Keratinocyte (primary cell): Measurements from ENCODE around the gene MIB2. TPM values are rescaled to one million over a fixed set of nuclear protein-coding genes. Genes with fewer than 3 reads are reported as not detected.

Experiments
- DNase-seq: peaks from one replicate; pipeline ENCODE4 v3.0.0-alpha.2; 2011; ENCODE audit warnings: low read depth, missing footprints, low spot score
- FAIRE-seq: peaks from 2 replicates; lab custom pipeline; 2011; peaks lifted over from hg19 to GRCh38; lab: Jason Lieb, UNC
- H2AFZ ChIP-seq: 2 replicates; pipeline ENCODE4 v1.6.0; 2012; ENCODE audit warnings: low read length, control low read depth, inconsistent platforms; ENCODE audit not compliant: control insufficient read depth
- H3K27ac ChIP-seq: 2 replicates; pipeline ENCODE4 v1.5.1; 2011; ENCODE audit warnings: low read length; ENCODE audit not compliant: control insufficient read depth, insufficient read depth
- H3K27me3 ChIP-seq: 3 replicates; pipeline ENCODE4 v1.6.0; 2011; ENCODE audit warnings: low read length; ENCODE audit not compliant: control insufficient read depth, insufficient read depth; ENCODE audit errors: extremely low read depth
- H3K36me3 ChIP-seq, 2 experiments: 2 replicates in 1 of 2; 3 replicates in 1 of 2; pipeline ENCODE4 v1.5.1; 2011; ENCODE audit warnings: low read length in 2 of 2, mild to moderate bottlenecking in 1 of 2; ENCODE audit not compliant: control insufficient read depth in 2 of 2, insufficient read depth in 2 of 2; ENCODE audit errors: extremely low read depth in 1 of 2
- H3K4me1 ChIP-seq: 3 replicates; pipeline ENCODE4 v1.5.1; 2011; ENCODE audit warnings: low read length; ENCODE audit not compliant: control insufficient read depth, insufficient read depth; ENCODE audit errors: extremely low read depth
- H3K4me2 ChIP-seq: 3 replicates; pipeline ENCODE4 v1.6.0; 2011; ENCODE audit warnings: low read depth, low read length; ENCODE audit not compliant: control insufficient read depth, insufficient read depth; ENCODE audit errors: extremely low read depth
- H3K4me3 ChIP-seq, 3 experiments: fragments of 200-600 bp in 1 of 3; sonication (generic) in 1 of 3; 2 replicates in 2 of 3; 3 replicates in 1 of 3; pipeline ENCODE4 v1.5.1; 2011 to 2016; ENCODE audit warnings: low read length in 3 of 3, mild to moderate bottlenecking in 3 of 3, control low read depth in 2 of 3, inconsistent platforms in 1 of 3, low read depth in 1 of 3, mixed read lengths in 1 of 3, mixed run types in 1 of 3, moderate library complexity in 1 of 3; ENCODE audit not compliant: control insufficient read depth in 2 of 3, insufficient read depth in 2 of 3; ENCODE audit errors: extremely low read depth in 1 of 3
- H3K79me2 ChIP-seq: 2 replicates; pipeline ENCODE4 v1.6.0; 2012; ENCODE audit warnings: low read length; ENCODE audit not compliant: control insufficient read depth, insufficient read depth
- H3K9ac ChIP-seq: 3 replicates; pipeline ENCODE4 v1.6.0; 2011; ENCODE audit warnings: low read length; ENCODE audit not compliant: control insufficient read depth, insufficient read depth; ENCODE audit errors: extremely low read depth
- H3K9me1 ChIP-seq: 3 replicates; pipeline ENCODE4 v1.6.0; 2011; ENCODE audit warnings: low read length; ENCODE audit not compliant: control insufficient read depth, insufficient read depth; ENCODE audit errors: extremely low read depth
- H3K9me3 ChIP-seq: 2 replicates; pipeline ENCODE4 v1.5.1; 2012; ENCODE audit warnings: low read depth, low read length; ENCODE audit not compliant: control insufficient read depth
- H4K20me1 ChIP-seq: 3 replicates; pipeline ENCODE4 v1.6.0; 2011; ENCODE audit warnings: low read length; ENCODE audit not compliant: control insufficient read depth, insufficient read depth; ENCODE audit errors: extremely low read depth
- EZH2 ChIP-seq: IDR thresholded peaks from one replicate; pipeline ENCODE4 v1.6.1; 2012; ENCODE audit warnings: inconsistent platforms, mild to moderate bottlenecking, low read length, moderate library complexity
- dilution Hi-C: fragments of 300-500 bp; cut with MboI; formaldehyde crosslinking; loops from one replicate; pipeline ENCODE4 v1.7.0; 2020; ENCODE audit warnings: low sequenced_read_pairs; ENCODE audit not compliant: extremely low pct_ligation_motif_present
- polyA plus RNA-seq, 5 experiments: library from polyadenylated mRNA; depleted of rRNA in 3 of 5; stranded (reverse) in 3 of 5; stranded (forward) in 1 of 5; unstranded in 1 of 5; fragments of >200 nt; gene quantifications; 1 replicate in 1 of 5; 2 replicates in 3 of 5; 3 replicates in 1 of 5; pipeline versions ENCODE4 v1.2.1 to v1.2.3, GENCODE V29; 2011 to 2012; ENCODE audit warnings: missing spikeins in 2 of 5, low read depth in 1 of 5, low replicate concordance in 1 of 5
- TF ChIP-seq, protein P1 (sequence below), 3 experiments: IDR thresholded peaks in 1 of 3; conservative IDR thresholded peaks in 1 of 3; optimal IDR thresholded peaks in 1 of 3; 2 replicates in 2 of 3; 3 replicates in 1 of 3; pipeline versions ENCODE3 to v1.5.1; 2011; ENCODE audit warnings: low read length in 3 of 3, mild to moderate bottlenecking in 3 of 3, moderate library complexity in 2 of 3, control low read depth in 1 of 3, inconsistent platforms in 1 of 3; ENCODE audit not compliant: insufficient read depth in 2 of 3; ENCODE audit errors: extremely low read depth in 1 of 3

MIB2 gene
- polyA plus RNA-seq, 1 donor (not counting 4 experiments of a cell fraction or from before 2014, with no cell fraction given) = 13.9 TPM

DNA sequence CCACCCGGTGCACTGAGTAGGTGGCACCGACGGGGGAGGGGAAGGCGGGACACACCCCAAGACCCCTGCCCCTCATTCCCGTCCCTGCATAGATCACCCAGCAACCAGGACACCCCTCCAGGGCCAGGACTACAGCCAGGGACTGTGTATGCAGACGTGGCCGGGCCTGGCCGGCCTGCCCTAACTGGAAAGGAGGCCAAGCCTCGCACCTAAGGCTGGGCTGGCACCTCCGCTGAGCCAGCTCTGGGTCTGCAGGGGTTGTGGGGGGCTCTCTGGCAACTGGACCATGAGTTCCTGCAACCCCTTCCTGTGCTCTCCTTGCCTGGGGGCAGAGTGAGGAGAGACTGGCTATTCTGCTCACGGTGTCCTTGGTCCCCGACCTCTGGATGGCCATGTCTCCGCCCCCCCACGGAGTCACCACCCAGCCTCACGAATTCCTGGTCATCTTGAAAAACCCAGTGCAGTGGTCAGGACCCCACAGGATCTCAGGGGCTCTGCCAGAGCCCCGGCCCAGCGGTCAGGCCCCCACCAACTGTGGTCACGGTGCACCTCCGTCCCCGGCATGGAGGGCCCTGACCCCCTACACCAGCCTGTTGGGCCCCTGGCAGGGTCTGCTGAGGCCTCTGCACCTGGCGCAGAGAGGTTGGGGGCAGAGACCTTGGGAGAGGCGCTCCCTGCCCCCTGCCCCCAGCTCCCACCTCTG, 14.3 kb upstream of the MIB2 start:
- Histone ChIP-seq H3K36me3 (no peaks in the 10 kb centered on the region), H3K4me1 (peaks cover 2% of the 10 kb centered on the region), H3K79me2 (no peaks in the 10 kb centered on the region), H3K27ac (no peak overlapping the region), H3K4me3 (peak overlapping the region in 1 of 3 experiments; percentile 39), H3K27me3 (peaks cover 21% of the 10 kb centered on the region), H4K20me1 (no peaks in the 10 kb centered on the region), H3K4me2 (peak overlapping the region; percentile 78), H3K9me3 (no peaks in the 10 kb centered on the region), H3K9me1 (no peaks in the 10 kb centered on the region), H3K9ac (no peak overlapping the region), H2AFZ (no peak overlapping the region)
- DNase-seq (no peak), FAIRE-seq (no peak)
- dilution Hi-C loops = no loop called here
- TF ChIP-seq, protein P1, sequence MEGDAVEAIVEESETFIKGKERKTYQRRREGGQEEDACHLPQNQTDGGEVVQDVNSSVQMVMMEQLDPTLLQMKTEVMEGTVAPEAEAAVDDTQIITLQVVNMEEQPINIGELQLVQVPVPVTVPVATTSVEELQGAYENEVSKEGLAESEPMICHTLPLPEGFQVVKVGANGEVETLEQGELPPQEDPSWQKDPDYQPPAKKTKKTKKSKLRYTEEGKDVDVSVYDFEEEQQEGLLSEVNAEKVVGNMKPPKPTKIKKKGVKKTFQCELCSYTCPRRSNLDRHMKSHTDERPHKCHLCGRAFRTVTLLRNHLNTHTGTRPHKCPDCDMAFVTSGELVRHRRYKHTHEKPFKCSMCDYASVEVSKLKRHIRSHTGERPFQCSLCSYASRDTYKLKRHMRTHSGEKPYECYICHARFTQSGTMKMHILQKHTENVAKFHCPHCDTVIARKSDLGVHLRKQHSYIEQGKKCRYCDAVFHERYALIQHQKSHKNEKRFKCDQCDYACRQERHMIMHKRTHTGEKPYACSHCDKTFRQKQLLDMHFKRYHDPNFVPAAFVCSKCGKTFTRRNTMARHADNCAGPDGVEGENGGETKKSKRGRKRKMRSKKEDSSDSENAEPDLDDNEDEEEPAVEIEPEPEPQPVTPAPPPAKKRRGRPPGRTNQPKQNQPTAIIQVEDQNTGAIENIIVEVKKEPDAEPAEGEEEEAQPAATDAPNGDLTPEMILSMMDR (optimal IDR thresholded peaks at IDR 0.05 in 1 of 3, IDR thresholded peaks at IDR 0.05 in 1 of 3, conservative IDR thresholded peaks at IDR 0.05 in 1 of 3; ENCODE audit: extremely low read depth in 1 of 3, insufficient read depth in 2 of 3, low read length in 3 of 3) = no peak
- TF ChIP-seq EZH2 = no peak

DNA sequence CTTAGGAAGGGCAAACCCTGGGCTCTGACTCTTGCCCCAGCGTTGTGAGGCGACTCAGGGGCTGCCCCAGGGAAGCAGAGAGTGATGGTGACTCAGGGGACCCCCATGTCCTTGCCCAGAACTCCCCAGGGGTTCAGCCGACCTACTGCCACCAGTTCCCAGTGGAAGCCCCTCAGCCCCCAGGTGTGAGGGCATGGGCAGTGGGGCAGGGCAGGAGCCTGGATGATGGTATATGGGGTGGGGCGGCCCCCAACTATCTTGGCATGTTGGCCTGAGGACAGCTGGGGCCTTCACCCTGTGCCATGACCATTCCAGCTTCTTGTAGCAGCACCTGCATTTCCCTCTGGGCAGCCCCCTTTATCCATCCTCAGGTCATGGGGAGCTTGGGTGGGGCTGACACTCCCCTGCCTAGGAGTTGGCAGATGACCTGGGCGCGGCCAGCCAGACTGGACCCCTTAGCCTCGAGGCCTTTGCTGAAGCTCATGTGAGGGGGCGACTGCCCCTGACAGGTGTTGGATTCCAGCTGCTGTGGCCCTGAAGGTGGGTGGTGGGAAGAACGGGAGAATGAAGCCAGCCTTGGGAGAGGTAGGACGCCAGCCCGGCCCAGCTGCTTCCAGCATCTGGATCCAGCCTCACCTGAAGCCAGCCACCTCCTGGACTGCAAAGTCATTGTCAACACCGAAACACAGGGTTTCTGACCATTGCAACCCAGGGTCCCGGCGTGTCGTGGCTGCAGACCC, 13.6 kb upstream of the MIB2 start:
- Histone ChIP-seq H3K27me3 (peaks cover 16% of the 10 kb centered on the region), H3K4me2 (no peak overlapping the region), H3K9me3 (no peaks in the 10 kb centered on the region), H3K27ac (no peak overlapping the region), H2AFZ (no peak overlapping the region), H3K79me2 (no peaks in the 10 kb centered on the region), H4K20me1 (no peaks in the 10 kb centered on the region), H3K4me1 (peaks cover 2% of the 10 kb centered on the region), H3K9me1 (no peaks in the 10 kb centered on the region), H3K4me3 (no peak overlapping the region), H3K9ac (no peak overlapping the region), H3K36me3 (no peaks in the 10 kb centered on the region)
- dilution Hi-C loops = no loop called here
- FAIRE-seq (no peak), DNase-seq (no peak)
- no peak for TF ChIP-seq EZH2
- TF ChIP-seq, protein P1 (optimal IDR thresholded peaks at IDR 0.05 in 1 of 3, IDR thresholded peaks at IDR 0.05 in 1 of 3, conservative IDR thresholded peaks at IDR 0.05 in 1 of 3; ENCODE audit: extremely low read depth in 1 of 3, insufficient read depth in 2 of 3, low read length in 3 of 3) = no peak
